Amniotic epithelial cell (primary cell): ENCODE results near the gene TELO2.

ENCODE experiments used
- DNase-seq: peaks from one replicate; pipeline ENCODE4 v3.0.0-alpha.2; 2010; ENCODE audit warnings: low read depth

TELO2 gene

GRCh38 chr16:1537138-1537577 is 44.0 kb downstream of the TELO2 start:
- no peak for DNase-seq

DNA sequence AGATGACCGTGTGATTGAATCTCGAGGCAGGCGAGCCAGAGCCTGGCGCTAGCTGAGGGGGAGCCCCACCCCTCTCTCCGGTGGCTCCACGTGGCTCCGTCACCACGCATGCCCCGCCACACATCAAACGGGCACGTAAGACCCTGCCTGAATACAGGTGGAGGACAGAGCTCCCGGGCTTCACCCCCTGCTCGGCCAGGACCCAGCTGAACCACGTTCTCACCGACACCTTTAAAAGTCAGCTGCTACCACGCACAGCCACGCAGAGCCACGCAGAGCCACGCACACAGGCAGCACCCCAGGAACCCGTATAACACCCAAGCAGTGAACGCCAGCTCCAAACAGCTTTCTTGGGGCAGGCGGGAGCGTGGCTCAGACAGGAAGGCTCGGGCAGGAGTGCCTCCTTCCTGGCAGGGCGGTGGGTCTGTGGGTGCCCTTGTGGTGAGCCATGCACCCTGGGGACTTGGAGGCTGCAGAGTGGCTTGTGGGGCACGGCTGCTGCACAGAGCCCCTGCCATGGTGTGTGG is 44.7 kb downstream of the TELO2 start:
- no peak for DNase-seq

- no peak for DNase-seq
Observed at GRCh38 chr16:1538804-1539520, 45.8 kb downstream of the TELO2 start.

GRCh38 chr16:1539720-1540555 is 46.8 kb downstream of the TELO2 start:
- DNase-seq = no peak

GRCh38 chr16:1540556-1540855 is 47.3 kb downstream of the TELO2 start:
- DNase-seq = no peak

- DNase-seq = no peak
Observed at GRCh38 chr16:1541293-1542165, 48.4 kb downstream of the TELO2 start.

DNA sequence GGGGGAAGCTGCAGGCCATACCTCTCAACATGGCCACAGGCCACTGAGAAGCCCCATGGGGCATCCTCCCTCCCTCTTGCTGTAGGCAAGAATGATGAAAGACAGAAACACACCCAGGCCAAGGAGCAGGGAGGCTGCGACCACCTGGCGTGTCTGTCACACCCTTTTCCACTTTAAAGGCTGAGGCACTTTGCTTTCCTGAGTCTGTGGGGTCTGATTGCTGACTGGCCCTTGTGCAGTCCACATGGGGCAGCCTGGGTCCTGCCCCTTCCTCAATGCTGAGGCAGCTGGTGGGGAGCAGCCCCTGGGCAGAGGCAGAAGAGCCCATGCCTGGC is 49.0 kb downstream of the TELO2 start:
- no peak for DNase-seq

DNA sequence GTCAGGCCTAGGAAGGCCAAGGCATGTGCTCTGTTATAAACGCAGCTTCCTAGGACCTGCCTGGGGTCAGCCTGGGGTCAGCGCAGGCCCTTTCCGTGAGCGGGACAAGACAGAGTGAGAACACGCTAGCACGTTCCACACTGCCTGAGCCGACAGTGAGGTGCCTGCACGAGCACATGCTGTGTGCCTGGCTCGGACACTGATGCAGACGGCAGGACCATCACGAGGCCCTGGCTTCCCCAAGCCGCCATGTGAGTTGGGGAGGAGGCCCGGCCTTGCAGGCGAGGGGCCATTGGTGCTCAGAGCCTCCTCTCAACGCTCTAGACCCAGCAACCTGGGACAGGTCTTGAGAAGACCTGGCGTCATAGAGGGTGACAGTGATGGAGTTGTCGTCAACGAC is 49.4 kb downstream of the TELO2 start:
- DNase-seq = no peak

- DNase-seq = peak; percentile 95
Observed at GRCh38 chr16:1543085-1543896, 50.1 kb downstream of the TELO2 start.

DNA sequence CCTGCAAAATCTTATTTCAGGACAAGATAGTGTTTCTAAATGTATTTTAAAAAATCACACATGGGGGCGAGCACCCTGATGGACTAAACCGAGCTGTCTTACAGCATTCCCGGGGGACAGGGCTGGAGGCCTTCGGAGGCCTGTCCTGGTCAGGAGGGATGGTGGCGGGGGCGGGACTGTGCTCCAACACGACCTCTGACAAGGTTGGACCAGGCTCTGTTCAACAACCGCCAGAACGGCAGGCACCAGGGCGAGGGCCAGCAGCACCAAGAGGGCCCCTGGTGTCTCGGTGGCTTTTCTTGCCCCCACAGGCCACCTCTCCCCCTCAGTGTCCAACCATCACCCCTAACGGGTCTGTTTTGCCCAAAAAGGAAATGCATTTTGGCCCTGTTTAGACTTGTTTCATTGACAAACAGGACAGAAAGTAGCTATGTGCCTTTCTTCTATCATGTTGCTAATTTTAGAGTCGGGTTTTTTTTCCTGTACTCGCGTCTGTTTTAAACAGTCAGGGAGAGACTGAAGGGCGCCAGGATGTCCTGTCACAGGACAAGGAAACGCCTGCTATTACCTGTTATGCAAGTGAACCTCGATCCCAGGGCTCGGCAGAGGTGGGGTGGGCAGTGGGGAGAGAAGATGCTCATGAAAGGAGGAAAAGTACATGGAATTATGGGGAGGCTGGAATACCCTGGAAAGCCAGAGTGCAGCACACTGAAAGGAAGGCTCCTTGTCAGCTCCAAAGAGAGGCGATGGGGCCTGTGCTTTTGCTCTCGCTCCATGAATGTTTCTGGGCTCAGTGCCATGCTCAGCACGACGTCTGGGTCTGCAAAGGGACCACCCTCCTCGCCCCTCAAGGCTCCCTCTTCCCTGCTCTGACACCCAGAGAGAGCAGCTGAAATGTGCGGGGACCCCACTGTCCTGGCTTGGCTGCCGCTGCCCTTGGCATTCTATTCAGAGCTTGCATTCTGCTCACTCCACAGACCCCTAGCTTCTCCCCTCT is 52.2 kb downstream of the TELO2 start:
- DNase-seq = no peak

GRCh38 chr16:1546430-1546829 is 53.3 kb downstream of the TELO2 start:
- DNase-seq = no peak

- DNase-seq = no peak
Observed at GRCh38 chr16:1548233-1548632, 55.1 kb downstream of the TELO2 start.

DNA sequence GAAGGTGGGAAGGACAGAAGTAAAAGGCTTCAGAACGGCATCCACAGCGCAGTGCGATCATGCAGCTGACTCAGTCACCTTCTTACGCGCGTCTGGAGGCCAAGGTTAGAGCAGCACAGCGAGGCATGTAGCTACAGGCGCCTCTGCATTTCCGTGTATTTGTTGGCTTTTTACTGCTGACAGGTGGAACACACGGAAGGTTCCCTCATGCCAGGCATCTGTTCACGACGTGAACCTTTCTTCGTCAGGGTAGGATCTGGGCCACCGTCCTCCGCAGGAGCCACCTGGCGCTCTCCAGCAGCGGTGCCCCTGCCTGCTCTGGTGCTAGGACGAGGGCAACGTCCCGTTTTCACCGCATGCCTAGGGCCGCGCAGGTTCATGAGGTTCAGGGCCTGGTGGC is 55.6 kb downstream of the TELO2 start:
- DNase-seq = no peak

- DNase-seq = no peak
Observed at GRCh38 chr16:1550069-1550468, 56.9 kb downstream of the TELO2 start.

DNA sequence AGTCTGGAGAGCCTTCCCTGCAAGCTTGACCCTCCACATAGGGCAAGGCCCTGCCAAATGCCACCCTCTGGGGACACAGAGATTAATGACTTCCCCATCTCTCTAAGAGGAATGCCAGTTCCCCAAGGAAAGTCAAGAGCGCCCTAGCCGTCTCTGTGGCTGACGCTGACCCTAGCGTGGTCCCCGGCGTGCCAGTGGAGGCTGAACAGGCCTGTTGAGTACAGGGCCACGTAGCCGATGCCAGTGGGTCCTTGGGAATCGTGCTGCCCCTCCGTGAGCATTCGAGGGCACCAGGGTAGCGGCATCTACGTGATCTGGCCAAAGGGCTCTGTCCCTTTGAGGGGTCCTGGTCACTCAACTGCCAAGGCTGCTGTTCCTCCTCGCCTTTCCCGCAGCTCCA is 57.5 kb downstream of the TELO2 start:
- DNase-seq = no peak

DNA sequence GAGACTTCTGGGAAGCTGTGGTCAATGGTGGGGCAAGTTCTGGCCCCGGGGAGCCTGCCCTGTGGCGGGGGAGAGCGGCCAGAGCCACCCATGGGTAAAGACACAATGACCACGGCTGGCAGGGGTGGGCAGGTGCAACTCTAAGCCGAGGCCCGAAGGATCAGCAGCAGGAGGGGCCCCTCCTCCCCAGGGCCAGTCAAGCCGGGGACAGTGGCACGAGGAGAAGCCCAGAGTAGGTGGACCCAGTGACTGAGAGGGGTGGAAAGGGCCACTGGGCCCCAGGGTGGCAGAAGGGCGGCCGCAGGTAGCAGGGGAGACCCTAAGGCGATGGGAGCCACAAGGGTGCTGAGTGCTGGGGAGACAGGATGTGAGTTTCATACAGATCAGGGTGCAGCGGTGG is 58.0 kb downstream of the TELO2 start:
- DNase-seq = no peak

DNA sequence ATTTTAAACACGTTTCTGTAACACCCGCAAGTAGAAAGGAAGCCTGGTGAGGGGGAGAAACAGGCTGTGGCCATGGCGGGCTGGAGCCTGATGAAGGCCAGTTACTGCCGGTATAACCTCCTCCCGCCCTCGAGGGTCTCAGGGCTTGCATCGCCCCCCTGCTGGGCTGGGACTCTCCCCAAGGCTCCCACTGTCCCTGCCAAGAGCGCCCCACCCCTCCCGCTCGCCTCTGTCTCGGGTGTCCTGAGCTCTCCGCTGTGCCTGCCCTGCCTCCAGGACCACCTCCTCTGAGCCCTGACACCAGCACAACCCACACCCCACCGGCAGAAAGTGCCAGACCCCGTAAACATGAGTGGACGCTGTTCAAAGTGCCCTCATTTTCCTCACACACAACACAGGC is 59.0 kb downstream of the TELO2 start:
- no peak for DNase-seq

DNA sequence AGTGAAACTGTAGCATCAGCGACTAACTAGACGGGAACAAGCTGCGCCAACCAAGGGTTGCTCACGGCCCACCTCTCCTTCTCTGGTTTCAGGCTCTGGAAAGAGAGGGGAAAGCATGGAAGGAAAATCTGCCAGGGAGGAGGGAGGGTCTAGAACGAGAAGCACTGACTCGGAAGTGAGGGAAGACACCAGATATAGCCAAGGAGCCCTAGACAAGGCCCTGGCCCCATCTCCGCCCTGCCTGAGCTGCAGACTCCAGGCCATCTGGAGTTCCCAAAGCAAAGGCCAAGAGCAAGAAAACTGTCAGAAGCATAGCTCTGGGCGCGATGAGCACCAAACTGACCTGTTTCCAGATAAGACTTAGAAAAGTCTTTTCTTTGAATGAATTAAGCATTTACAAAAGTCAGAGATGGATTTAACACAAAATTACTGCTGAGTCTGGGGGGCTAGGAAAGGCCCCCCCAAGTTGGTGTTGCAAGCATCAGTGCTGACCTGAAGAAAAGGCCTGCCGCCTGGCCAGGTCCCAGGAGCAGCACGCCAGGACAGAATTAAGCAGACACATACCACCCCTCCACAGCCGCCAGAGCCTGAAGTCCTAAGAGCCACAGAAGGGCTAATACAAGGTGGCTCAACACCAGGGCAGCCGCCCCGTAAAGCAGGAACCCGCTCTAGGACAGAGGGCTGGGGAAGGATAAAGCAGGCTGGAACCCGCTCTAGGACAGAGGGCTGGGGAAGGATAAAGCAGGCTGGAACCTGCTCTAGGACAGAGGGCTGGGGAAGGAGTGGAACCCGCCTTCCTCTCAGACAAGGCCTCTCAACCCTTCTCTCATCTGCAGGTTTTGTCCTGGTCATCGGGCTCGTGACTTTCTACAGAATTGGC is 61.0 kb downstream of the TELO2 start:
- no peak for DNase-seq

GRCh38 chr16:1554826-1555445 is 61.8 kb downstream of the TELO2 start:
- no peak for DNase-seq
